Ovary (tissue), 3 donors: ENCODE results near the gene CLIP2.

Experiments
- CTCF ChIP-seq, 3 donors: fragments of 450-650 bp in 2 of 3; fragments of 200-600 bp in 1 of 3; IDR thresholded peaks; one replicate each; pipeline versions ENCODE4 v1.5.1 to v1.8.0; 2016 to 2022; ENCODE audit warnings: antibody characterized with exemption in 3 of 3, mild to moderate bottlenecking in 1 of 3
- EP300 ChIP-seq: sonication (generic); formaldehyde crosslinking; IDR thresholded peaks from one replicate; pipeline ENCODE4 v1.6.1; 2017; ENCODE audit warnings: antibody characterized with exemption
- POLR2A ChIP-seq: fragments of 450-650 bp; IDR thresholded peaks from one replicate; pipeline ENCODE4 v1.6.1; 2017; ENCODE audit warnings: antibody characterized with exemption, mild to moderate bottlenecking, moderate library complexity
- donor health status: DM: no; HTN: no; CAD: no.

- TF ChIP-seq CTCF (IDR thresholded peaks at IDR 0.05) (no peak), EP300 (no peak), POLR2A (no peak)
These were observed 23.3 kb downstream of the CLIP2 start for GRCh38 chr7:74312418-74313028.
